GM19238 (cell line): ENCODE results near the gene FMO2.
A peak's percentile ranks its signal among the peaks of the same experiment; 100 is the strongest.
"Not testable (repeated sequence)": the region's sequence is repeated elsewhere in the genome, so short reads cannot be mapped to it uniquely, and the experiment has no call there.

Experiments used
- DNase-seq: peaks from one replicate; pipeline ENCODE4 v3.0.0; 2011; ENCODE audit warnings: low spot score; ENCODE audit not compliant: insufficient read length

FMO2 gene

DNA sequence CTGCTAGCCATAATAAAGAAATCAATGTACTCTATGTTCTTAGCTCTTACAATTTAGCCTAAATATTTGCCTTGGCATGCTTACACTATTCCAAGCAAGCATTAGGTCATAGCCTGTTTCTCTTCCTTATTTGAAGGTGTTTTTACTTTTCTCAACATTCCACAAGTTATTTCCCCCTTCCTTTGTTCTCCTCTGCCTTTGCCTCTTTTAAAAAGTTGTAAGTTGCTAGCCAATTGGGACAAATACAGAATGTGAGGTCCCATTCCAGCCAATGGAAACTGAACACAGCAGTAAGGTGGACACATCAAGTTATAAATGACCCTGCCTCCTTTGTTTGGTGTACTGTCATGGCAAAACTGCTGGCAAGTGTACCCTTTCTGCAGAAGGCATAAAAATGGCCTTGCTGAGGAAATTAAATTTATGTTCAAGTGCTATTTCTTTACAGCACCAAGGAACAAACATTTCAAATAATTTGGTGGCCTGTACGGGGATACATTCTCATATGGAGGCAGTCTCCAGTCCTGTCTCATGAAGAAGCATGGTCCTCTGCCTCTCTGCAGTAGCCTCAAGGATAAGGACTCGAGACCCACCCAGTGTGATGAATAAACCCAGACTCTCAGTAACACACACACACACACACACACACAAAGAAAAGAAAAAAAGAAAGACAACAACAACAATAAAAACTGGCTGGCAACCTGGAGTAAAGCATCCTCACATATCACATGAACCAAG lies 34.4 kb downstream of the FMO2 start:
- DNase-seq = no peak

DNA sequence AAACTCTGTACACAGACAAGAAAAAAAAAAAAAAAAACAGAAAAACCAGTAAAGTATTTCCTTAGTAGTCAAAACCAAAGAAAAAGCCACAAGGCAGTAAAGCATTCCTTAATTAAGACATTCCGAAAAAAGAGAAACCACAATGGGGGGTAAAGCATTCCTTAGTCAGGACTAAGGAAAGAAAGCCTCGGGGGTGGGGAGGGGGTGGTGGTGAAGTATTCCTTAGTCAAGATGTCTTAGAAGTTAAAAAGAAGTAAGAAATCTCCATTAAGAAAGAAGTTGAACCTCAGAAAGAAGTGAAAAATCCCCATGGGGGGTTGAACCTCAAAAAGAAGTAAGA lies 35.0 kb downstream of the FMO2 start:
- DNase-seq = no peak

DNA sequence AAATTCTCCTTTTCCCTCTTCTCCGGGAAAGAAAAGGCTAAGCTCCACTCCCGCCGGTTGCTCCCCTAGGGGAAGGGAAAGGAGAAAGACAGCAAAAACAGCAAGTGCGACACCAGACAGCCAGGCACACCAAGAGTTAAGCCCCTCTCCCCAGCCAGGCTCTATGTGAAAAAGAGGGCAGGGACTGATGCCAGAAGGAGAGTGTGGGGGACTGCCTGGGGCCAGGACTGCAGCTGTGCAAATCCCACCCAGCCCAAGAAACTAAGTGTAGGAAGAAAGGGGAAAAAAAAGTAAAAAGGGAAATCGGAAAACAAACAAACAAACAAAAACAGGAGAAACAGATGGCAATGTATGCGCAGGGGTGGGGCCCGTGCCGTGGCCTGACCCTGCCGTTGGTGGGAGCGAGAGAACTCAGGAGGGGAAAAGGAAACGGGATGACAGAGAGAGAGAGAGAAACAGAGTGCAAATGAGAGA lies 35.5 kb downstream of the FMO2 start:
- no peak for DNase-seq

DNA sequence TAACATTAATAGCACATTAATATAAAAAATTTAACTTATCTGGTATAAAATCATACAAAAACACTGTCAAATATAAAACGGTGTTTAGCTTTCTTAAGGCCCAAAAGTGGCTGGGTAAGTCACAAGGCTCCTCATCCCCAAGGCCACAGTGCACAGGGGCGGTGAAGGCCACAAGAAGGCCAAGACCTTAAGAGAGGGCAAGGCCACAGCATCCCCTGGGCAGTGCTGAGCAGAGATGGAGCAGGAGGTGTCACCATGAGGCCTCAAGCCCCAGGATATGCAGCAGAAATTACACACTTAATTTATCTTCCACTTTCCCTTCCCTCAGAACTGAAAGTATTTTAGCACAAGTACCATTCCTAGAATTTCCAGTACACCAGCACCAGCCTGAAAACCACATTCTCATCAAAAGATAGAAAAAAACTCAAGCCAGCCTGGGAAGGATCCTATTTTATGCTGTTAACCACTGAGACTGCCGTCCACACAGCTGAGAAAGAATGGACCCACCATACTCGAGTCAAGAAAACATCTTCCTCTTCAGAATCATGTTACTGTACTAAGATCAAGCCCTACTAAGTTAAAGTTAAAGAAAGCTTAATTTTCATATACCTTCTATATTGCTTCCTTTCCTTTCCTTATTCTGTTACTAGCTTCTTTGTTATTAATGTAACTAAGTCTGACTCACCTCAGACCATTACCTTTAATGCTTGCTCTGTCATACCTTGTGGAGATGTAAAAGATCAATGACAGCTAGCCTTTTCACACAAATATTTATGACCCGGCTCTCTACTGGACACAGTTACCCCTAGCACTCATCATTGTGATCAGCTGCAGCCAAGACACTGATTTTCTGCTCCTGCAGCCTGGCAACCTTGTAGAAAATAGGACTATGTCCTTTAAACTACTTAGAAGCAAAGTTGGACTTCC lies 36.8 kb downstream of the FMO2 start:
- no peak for DNase-seq

DNA sequence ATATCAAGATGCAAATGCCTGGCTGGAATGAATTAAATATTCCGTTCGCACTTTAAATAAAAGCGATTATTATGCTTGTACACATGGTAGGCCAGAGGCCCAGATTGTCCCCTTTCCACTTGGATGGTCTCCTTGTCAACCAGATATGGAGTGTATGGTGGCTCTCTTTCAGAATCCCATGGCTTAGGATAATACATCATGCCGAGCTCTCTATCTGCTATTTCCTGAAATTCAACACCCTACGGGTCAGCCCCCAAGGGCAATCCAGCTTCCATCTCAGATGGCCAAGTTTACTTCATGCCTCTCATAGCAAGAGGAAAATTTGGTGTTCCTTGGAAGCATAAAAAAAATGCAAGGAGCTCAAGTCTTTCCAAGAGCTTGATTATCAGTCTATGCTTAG lies 37.8 kb downstream of the FMO2 start:
- no peak for DNase-seq

DNA sequence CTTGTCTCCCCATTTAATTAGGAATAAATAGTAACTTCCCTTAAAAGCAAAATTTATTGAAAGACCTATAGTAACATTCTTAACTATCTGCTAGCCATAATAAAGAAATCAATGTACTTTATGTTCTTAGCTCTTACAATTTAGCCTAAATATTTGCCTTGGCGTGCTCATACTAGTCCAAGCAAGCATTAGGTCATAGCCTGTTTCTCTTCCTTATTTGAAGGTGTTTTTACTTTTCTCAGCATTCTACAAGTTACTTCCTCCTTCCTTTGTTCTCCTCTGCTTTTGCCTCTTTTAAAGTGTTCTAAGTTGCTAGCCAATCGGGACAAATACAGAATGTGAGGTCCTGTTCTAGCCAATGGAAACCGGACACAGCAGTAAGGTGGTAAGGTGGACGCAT lies 39.2 kb downstream of the FMO2 start:
- DNase-seq = not testable (repeated sequence)

DNA sequence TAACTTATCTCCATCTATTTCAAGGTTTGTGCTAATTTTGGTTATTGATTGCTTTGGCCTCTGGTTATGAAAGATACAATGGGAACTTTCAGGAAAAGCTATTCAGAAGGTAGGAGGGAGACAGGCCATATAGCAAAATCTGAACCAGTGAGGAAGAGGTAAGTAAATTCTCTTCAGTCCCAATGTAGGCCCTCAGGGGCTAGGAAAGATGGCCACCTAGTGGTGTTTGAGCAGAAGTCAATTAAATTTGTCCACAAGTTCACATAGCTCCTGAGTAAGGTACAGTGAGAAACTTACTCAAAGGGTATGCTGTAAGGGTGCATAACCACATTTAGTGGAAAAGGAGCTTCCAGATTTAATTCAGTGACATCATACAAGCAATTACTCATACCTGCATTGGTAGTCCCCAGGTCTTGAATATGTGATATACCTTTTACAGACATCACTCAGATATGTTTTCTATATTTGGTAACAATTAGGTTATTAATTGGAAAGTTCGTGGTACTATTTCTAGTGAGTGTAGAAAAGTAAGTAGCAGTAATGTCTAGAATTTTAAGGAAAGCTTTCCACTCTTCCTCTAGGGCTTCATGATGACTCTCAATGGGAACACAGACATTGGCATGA lies 41.8 kb downstream of the FMO2 start:
- DNase-seq = peak; percentile 35

DNA sequence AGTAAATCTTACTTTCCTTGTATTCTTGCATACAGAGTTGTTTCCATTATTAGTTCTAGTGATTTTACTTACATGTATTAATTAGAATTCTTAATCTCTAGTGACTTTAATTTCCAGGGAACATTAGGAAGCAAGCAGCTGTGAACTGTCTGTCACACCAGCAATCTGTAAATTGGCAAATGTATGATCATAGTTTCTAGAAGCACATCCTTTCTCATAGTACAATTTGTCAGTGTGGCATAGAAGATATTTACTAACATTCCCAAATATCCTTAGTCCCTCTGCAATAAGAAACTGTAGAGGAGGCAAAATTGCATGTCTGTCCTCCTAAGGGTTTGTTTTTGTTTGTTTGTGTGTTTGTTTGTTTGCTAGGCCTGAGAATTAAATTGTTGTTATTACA lies 46.2 kb downstream of the FMO2 start:
- DNase-seq = no peak

DNA sequence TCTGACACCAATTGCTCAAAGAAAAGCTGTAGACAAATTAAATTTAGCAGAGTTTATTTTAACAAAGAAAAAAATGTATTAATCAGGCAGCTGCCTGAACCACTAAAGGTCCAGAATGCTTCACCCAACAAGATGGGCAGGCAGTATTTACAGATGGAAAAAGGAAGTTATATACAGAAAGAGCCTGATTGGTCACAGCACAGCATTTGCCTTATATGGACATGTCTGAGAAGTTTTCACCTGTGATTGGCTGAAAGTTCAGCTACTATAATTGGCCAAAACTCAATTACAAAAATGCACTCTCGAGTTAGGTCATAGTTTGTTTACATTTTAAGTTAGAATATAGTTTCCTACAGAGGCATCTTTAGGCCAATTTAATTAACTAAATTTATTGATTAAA lies 48.1 kb downstream of the FMO2 start:
- DNase-seq = no peak

DNA sequence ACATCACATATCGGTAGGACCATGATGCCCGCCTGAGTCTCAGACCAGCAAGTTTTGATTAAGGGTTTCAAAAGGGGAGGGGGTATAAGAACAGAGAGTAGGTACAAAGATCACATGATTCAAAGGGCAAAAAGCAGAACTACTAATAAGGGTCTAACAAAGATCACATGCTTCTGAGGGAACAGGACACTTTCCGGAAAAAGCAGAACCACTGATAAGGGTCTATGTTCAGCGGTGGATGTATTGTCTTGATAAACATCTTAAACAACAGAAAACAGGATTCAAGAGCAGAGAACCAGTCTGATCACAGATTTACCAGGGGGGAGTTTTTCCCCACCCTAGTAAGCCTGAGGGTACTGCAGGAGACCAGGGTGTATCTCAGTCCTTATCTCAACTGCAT lies 51.1 kb downstream of the FMO2 start:
- not testable (repeated sequence) for DNase-seq

DNA sequence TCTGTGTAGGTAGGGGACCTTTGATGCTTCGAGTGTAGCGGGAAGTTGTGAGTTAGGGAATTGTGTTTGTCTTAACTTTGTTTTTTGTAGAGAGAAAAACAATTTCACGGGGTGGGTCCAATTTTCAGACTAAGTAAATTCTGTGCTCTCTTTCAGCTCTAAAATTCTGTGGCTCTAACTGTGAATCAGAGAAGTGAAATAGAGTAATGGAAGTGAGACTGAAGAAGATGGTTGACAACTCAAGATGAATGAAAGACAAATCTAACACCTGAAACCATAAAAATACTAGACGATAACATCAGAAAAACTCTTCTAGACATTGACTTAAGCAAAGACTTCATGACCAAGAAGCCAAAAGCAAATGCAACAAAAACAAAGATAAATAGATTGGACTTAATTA lies 58.8 kb downstream of the FMO2 start:
- no peak for DNase-seq

DNA sequence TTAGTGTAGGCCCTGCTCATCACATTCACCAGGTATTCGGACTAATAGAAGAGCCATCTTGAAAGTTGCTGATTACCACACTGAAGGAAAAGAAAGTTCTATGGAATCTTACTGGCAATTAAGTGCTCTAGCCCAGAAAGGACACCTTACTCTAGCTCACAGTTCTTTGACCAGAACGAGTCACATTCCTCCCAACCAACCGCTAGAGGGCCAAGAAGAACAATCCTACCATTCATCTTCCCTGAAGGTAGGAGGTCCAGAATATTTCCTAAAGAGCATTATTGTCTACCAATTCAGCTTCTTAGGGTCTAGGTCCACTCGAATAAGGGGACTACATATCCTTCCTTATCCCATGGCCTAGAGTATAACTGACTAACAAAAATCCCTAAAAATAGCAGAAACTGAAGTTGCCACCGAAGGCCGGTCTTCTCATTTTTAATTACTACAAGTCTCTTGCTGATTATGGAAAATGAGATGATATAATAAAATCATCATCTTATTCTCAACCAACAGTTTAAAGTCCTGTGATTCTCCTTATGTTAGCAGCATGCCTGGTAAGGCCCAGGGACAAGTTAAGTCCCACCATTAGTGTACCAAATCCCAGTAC lies 60.5 kb downstream of the FMO2 start:
- DNase-seq = peak; percentile 25

DNA sequence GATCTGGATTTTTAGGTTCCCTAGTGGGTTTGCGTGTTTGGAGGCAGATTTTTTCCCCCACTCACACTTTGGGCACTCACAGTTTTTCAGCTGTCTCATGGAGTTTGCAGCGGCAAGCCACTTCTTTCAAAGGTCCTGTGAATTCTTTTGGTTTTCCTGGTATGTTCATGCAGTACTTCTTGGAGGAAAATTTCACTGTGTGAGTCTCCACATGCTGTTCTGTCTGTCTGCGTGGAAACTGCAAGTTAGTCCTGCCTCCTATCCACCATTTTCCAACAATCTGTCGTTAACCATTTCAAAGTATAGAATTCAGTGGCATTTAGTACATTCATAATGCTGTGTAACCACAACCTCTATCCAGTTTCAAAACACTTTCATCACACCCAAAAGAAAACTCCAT lies 62.4 kb downstream of the FMO2 start:
- no peak for DNase-seq

DNA sequence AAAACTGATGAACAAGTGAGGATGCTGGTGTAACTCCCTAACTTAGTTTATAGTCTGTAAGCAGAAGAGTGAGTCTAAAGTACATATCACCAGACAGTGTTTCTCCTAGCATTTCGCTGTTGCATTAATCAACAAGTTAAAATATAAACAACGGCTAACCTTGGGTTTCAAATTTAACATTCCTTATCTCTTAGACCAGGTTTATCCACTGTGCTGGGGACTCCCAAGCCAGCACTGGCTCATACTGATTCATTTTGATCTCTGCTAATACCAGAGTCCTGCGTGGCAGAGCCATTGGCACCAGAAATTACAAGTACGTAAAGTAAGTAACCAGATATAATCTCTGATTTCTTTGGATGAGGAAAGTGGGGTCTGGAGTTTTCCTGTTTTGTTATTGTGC lies 63.2 kb downstream of the FMO2 start, which contains the start of gene FMO1:
Gene FMO1, plus strand, starts transcription at position 193 of the 400 bp plus-strand sequence. CDS start 9,594 bp downstream, outside the sequence.
- DNase-seq = no peak

DNA sequence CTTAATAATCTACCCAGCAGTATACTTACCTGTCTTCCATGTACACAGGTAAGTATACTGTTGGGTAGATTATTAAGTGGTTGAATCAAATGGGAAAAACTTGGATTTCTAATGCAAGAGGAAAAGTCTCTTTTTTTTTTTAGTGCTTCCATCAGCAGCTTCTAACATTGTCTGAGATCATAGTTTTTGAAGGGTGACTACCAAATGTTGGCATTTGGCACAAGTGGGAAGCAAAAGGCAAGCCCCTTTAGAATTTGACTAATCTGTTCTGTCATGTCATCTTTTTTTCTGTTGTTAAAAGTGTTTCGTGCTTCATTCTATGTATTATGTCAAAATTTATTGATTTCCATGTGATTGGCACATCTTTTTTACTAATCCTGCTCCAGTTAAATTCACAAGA lies 63.7 kb downstream of the FMO2 start:
- DNase-seq = no peak

DNA sequence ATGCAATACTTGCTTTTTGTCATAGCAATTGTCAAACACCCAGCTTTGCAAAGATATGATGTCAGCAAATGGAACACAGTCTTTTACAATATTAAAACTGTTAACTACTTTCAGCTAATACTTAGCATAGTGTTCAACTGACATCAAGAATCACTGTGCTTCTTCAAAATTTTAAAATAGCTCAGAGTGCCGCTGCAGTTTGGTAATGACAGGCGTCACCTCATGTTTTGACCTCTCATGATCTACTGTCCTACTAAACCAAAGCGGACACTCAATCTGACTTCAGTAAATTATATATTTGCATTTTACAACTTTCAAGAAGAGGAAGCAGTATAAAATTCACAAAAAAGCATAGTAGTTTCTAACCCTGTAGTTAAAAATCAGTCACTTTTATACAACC lies 65.2 kb downstream of the FMO2 start:
- DNase-seq = no peak

DNA sequence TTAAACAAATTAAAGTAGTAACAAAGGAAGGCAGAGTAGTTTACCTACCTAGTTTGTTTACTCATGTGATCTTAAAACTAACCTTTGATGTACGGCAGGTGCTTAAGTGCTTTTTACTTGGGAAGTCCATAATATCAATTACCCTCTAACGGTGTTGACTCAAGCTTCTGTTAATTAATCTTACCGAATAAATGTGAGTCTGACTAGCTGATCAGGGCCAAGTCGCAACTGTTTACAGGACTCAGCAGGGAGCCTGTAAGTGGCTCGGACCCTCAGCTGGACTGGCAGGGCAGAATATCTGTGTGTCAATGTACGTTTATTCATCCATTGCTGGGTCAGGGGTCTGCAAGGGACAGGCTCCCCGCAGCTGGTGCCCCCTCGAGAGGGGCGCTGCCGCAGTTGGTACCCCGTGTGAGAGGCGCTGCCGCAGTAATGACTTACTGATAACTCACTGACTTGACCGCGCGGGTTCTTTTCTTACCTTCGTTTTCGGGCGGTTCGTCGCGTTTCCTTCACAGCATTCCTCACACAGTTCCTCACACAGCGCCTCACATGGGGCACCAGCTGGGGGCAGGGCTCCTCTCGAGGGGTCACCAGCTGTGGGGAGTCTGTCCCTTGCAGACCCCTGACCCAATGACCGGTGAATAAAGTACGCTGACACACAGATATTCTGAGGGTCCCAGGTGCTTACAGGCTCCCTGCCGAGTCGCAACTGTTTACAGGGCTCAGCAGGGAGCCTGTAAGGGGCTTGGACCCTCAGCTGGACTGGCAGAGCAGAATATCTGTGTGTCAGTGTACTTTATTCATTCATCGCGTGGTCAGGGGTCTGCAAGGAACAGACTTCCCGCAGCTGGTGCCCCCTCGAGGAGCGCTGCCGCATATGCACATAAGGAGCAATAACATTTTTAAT lies 66.2 kb downstream of the FMO2 start:
- no peak for DNase-seq

DNA sequence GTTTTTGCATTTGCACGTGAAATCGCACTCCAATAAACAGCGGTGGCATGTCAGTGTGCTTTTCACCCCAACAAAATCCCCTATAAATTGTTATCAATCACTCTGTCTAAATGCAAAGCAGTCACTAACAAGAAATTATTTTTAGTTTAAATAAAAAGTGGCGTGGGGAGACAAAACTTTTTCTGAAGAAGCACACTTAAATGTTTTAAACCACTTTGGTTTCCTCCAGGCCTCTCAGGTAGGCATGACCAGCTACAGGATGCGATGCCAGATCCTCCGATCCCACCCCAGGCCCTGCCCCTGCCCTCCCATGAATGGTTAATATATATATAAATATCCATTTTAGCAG lies 66.8 kb downstream of the FMO2 start:
- DNase-seq = no peak

DNA sequence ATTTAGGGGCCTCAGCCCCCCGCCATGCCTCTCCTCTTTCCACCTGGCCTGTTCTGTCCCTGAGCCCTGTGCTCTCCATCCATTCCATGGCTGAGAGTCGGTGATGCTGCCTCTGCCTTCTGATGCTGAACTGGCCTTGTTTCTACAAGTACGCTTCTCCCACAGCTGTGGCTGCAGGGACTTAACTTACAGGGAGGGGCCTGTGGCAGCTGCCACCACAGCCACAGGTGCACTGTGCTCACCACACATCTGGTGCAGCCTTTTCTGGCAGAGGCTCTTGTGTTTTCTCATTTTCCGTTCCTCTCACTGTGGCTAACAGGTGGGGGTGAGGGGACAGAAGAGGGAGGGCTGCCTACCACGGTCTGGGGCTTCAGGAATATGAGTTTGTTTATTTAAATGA lies 67.4 kb downstream of the FMO2 start:
- no peak for DNase-seq

DNA sequence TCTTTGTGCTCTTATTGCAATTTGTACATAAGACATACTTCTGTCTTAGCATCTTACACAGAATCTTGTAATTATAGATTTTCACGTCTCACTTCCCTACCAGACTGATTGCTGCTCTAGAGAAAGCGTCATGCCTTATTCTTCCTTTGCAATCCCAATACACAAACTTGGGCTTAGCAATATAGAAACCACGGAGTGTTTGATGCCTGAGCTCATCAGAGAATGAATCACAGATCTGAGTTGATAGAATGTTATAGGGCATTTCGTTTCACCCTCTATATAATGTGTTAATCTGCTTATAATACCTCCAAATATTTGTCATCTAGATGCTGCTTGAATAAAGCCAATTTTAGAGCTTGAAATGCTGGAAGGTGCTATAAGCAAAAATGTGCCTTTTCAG lies 69.8 kb downstream of the FMO2 start:
- DNase-seq = no peak
